ENCODE data around the gene ZNF675.

DNA sequence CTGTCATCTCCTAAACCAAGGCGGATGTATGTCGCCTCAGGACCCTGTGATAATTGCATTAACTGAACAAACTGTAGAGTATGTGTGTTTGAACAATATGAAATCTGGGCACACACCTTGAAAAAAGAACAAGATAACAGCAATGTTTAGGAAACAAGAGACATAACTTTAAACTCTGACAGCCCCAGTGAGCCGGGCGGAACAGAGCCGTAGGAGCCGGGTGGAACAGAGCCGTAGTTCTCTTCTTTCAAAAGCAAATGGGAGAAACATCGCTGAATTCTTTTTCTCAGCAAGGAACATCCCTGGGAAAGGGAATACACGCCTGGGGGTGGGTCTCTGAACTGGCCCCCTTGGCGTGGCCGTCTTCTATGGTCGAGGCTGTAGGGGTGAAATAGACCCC lies 31.8 kb upstream of the ZNF675 start:
- TF ChIP-seq RAD21 (conservative IDR thresholded peaks at IDR 0.05) (no peak), EZH2 (IDR thresholded peaks at IDR 0.05; ENCODE audit: borderline replicate concordance, insufficient read depth, low read length, poor library complexity, severe bottlenecking) (no peak), POLR2AphosphoS5 (IDR thresholded peaks at IDR 0.05) (no peak), SMC3 (conservative IDR thresholded peaks at IDR 0.05; ENCODE audit: poor library complexity) (no peak), TAF1 (IDR thresholded peaks at IDR 0.05; ENCODE audit: low read depth) (no peak)
- TF ChIP-seq, protein P1, sequence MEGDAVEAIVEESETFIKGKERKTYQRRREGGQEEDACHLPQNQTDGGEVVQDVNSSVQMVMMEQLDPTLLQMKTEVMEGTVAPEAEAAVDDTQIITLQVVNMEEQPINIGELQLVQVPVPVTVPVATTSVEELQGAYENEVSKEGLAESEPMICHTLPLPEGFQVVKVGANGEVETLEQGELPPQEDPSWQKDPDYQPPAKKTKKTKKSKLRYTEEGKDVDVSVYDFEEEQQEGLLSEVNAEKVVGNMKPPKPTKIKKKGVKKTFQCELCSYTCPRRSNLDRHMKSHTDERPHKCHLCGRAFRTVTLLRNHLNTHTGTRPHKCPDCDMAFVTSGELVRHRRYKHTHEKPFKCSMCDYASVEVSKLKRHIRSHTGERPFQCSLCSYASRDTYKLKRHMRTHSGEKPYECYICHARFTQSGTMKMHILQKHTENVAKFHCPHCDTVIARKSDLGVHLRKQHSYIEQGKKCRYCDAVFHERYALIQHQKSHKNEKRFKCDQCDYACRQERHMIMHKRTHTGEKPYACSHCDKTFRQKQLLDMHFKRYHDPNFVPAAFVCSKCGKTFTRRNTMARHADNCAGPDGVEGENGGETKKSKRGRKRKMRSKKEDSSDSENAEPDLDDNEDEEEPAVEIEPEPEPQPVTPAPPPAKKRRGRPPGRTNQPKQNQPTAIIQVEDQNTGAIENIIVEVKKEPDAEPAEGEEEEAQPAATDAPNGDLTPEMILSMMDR (IDR thresholded peaks at IDR 0.05; ENCODE audit: poor library complexity, severe bottlenecking) = no peak
- TF ChIP-seq, protein P2, sequence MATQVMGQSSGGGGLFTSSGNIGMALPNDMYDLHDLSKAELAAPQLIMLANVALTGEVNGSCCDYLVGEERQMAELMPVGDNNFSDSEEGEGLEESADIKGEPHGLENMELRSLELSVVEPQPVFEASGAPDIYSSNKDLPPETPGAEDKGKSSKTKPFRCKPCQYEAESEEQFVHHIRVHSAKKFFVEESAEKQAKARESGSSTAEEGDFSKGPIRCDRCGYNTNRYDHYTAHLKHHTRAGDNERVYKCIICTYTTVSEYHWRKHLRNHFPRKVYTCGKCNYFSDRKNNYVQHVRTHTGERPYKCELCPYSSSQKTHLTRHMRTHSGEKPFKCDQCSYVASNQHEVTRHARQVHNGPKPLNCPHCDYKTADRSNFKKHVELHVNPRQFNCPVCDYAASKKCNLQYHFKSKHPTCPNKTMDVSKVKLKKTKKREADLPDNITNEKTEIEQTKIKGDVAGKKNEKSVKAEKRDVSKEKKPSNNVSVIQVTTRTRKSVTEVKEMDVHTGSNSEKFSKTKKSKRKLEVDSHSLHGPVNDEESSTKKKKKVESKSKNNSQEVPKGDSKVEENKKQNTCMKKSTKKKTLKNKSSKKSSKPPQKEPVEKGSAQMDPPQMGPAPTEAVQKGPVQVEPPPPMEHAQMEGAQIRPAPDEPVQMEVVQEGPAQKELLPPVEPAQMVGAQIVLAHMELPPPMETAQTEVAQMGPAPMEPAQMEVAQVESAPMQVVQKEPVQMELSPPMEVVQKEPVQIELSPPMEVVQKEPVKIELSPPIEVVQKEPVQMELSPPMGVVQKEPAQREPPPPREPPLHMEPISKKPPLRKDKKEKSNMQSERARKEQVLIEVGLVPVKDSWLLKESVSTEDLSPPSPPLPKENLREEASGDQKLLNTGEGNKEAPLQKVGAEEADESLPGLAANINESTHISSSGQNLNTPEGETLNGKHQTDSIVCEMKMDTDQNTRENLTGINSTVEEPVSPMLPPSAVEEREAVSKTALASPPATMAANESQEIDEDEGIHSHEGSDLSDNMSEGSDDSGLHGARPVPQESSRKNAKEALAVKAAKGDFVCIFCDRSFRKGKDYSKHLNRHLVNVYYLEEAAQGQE (IDR thresholded peaks at IDR 0.05; ENCODE audit: borderline replicate concordance) = no peak
